Trophoblast cell (in vitro differentiated cells and primary cell): ENCODE measurements around the gene CAMK1D.

ENCODE experiments used
- DNase-seq, 2 donors: peaks; one replicate each; pipeline ENCODE4 v3.0.0-alpha.2; 2016
- H2AFZ ChIP-seq: 2 replicates; pipeline ENCODE4 v1.6.1; 2013; ENCODE audit warnings: low read length, moderate library complexity, mild to moderate bottlenecking; ENCODE audit not compliant: insufficient read depth, poor library complexity
- H2AK5ac ChIP-seq: 2 replicates; pipeline ENCODE4 v1.6.1; 2013; ENCODE audit warnings: mild to moderate bottlenecking, low read length
- H2BK120ac ChIP-seq: 2 replicates; pipeline ENCODE4 v1.6.1; 2013; ENCODE audit warnings: low read length, mild to moderate bottlenecking, moderate library complexity; ENCODE audit not compliant: insufficient read depth, poor library complexity
- H2BK12ac ChIP-seq: 2 replicates; pipeline ENCODE4 v1.6.1; 2013; ENCODE audit warnings: mild to moderate bottlenecking, low read length, moderate library complexity
- H2BK5ac ChIP-seq: 2 replicates; pipeline ENCODE4 v1.6.1; 2013; ENCODE audit warnings: low read length, low read depth, moderate library complexity, mild to moderate bottlenecking; ENCODE audit not compliant: poor library complexity
- H3K14ac ChIP-seq: 2 replicates; pipeline ENCODE4 v1.6.1; 2013; ENCODE audit warnings: mild to moderate bottlenecking, low read length
- H3K18ac ChIP-seq: 2 replicates; pipeline ENCODE4 v1.6.1; 2013; ENCODE audit warnings: mild to moderate bottlenecking, low read length
- H3K23ac ChIP-seq: 2 replicates; pipeline ENCODE4 v1.6.1; 2013; ENCODE audit warnings: low read length
- H3K27ac ChIP-seq: 2 replicates; pipeline ENCODE4 v1.5.1; 2013; ENCODE audit warnings: low read depth, mild to moderate bottlenecking, inconsistent platforms, low read length, moderate library complexity
- H3K27me3 ChIP-seq: 2 replicates; pipeline ENCODE4 v1.6.1; 2013; ENCODE audit warnings: inconsistent platforms, mild to moderate bottlenecking, low read length, moderate library complexity; ENCODE audit not compliant: insufficient read depth
- H3K36me3 ChIP-seq, 2 experiments: 1 replicate in 1 of 2; 2 replicates in 1 of 2; pipeline ENCODE4 v1.6.1; 2013; ENCODE audit warnings: low read length in 2 of 2, mild to moderate bottlenecking in 2 of 2, moderate library complexity in 1 of 2; ENCODE audit not compliant: insufficient read depth in 2 of 2, control insufficient read depth in 1 of 2
- H3K4ac ChIP-seq: 2 replicates; pipeline ENCODE4 v1.6.1; 2013; ENCODE audit warnings: low read depth, mild to moderate bottlenecking, low read length, moderate library complexity
- H3K4me1 ChIP-seq, 2 experiments: 1 replicate in 1 of 2; 2 replicates in 1 of 2; pipeline ENCODE4 v1.6.1; 2013; ENCODE audit warnings: low read length in 2 of 2, mild to moderate bottlenecking in 2 of 2, moderate library complexity in 1 of 2; ENCODE audit not compliant: insufficient read depth in 2 of 2, control insufficient read depth in 1 of 2
- H3K4me2 ChIP-seq: 2 replicates; pipeline ENCODE4 v1.6.1; 2013; ENCODE audit warnings: inconsistent platforms, mild to moderate bottlenecking, low read length, moderate library complexity
- H3K4me3 ChIP-seq: 2 replicates; pipeline ENCODE4 v1.5.1; 2013; ENCODE audit warnings: mild to moderate bottlenecking, low read depth, low read length, inconsistent platforms
- H3K79me1 ChIP-seq: one replicate; pipeline ENCODE4 v1.6.1; 2013; ENCODE audit warnings: low read length
- H3K79me2 ChIP-seq: 2 replicates; pipeline ENCODE4 v1.6.1; 2013; ENCODE audit warnings: low read length, mild to moderate bottlenecking; ENCODE audit not compliant: control insufficient read depth, insufficient read depth, poor library complexity
- H3K9ac ChIP-seq: 2 replicates; pipeline ENCODE4 v1.6.1; 2013; ENCODE audit warnings: mild to moderate bottlenecking, low read length
- H3K9me3 ChIP-seq: 2 replicates; pipeline ENCODE4 v1.6.1; 2013; ENCODE audit warnings: low read depth, mild to moderate bottlenecking, control low read depth, inconsistent platforms, low read length; ENCODE audit not compliant: insufficient read depth
- H4K12ac ChIP-seq: 2 replicates; pipeline ENCODE4 v1.6.1; 2013; ENCODE audit warnings: low read depth, mild to moderate bottlenecking, low read length, moderate library complexity
- H4K8ac ChIP-seq: 2 replicates; pipeline ENCODE4 v1.6.1; 2013; ENCODE audit warnings: low read depth, mild to moderate bottlenecking, low read length, moderate library complexity
- H4K91ac ChIP-seq: one replicate; pipeline ENCODE4 v1.6.1; 2013; ENCODE audit warnings: low read depth, mild to moderate bottlenecking, low read length, moderate library complexity
- WGBS: extraction: QIAGEN DNeasy Blood & Tissue Kit; methylation state at CpG from one replicate; pipeline ENCODE4 v1.1.7; 2013; ENCODE audit warnings: missing lambda C conversion rate; ENCODE audit not compliant: insufficient read length, insufficient coverage; ENCODE audit errors: extremely low coverage; 5-methylcytosine and 5-hydroxymethylcytosine counted together

CAMK1D gene

GRCh38 chr10:12755075-12755474 lies 405.7 kb downstream of the CAMK1D start:
- H3K4me3 ChIP-seq, result no peak overlapping the region
- WGBS, result no CpG with 5 or more reads among the region's 5 CpGs

GRCh38 chr10:12757351-12757750 lies 408.0 kb downstream of the CAMK1D start:
- Histone ChIP-seq H2AK5ac (no peak overlapping the region), H3K27me3 (no peaks in the 10 kb centered on the region), H3K9me3 (no peaks in the 10 kb centered on the region), H3K36me3 (no peaks in the 10 kb centered on the region), H3K23ac (no peak overlapping the region), H3K4me1 (no peaks in the 10 kb centered on the region), H2AFZ (no peak overlapping the region), H2BK120ac (no peak overlapping the region), H3K4ac (no peak overlapping the region), H4K91ac (no peak overlapping the region), H3K18ac (no peak overlapping the region), H3K9ac (no peak overlapping the region), H4K8ac (no peak overlapping the region), H3K4me2 (no peak overlapping the region), H3K79me1 (no peaks in the 10 kb centered on the region), H3K4me3 (no peak overlapping the region), H4K12ac (no peak overlapping the region), H2BK12ac (no peak overlapping the region), H3K27ac (no peak overlapping the region), H2BK5ac (no peak overlapping the region), H3K79me2 (no peaks in the 10 kb centered on the region), H3K14ac (no peak overlapping the region)
- no peak for DNase-seq
- WGBS, result no CpG with 5 or more reads among the region's 2 CpGs

More at GRCh38 chr10:12755075-12755474, 405.7 kb downstream of the CAMK1D start:
- Histone ChIP-seq H3K18ac (no peak overlapping the region), H3K4me1 (no peaks in the 10 kb centered on the region), H2BK5ac (no peak overlapping the region), H2BK120ac (no peak overlapping the region), H2AFZ (no peak overlapping the region), H3K9ac (no peak overlapping the region), H3K14ac (no peak overlapping the region), H3K4ac (no peak overlapping the region), H4K12ac (no peak overlapping the region), H2BK12ac (no peak overlapping the region), H3K36me3 (no peaks in the 10 kb centered on the region), H3K9me3 (no peaks in the 10 kb centered on the region), H3K23ac (no peak overlapping the region), H3K27ac (no peak overlapping the region), H4K91ac (no peak overlapping the region), H3K27me3 (no peaks in the 10 kb centered on the region), H3K79me1 (no peaks in the 10 kb centered on the region), H3K4me2 (no peak overlapping the region), H4K8ac (no peak overlapping the region), H3K79me2 (no peaks in the 10 kb centered on the region), H2AK5ac (no peak overlapping the region)
- no peak for DNase-seq

GRCh38 chr10:12758271-12758670 lies 408.9 kb downstream of the CAMK1D start:
- Histone ChIP-seq H3K79me2 (no peaks in the 10 kb centered on the region), H3K9me3 (no peaks in the 10 kb centered on the region), H3K14ac (no peak overlapping the region), H4K8ac (no peak overlapping the region), H3K27me3 (no peaks in the 10 kb centered on the region), H3K4ac (no peak overlapping the region), H3K4me2 (no peak overlapping the region), H2BK5ac (no peak overlapping the region), H3K4me3 (no peak overlapping the region), H2AK5ac (no peak overlapping the region), H3K36me3 (no peaks in the 10 kb centered on the region), H3K23ac (no peak overlapping the region), H2BK120ac (no peak overlapping the region), H2BK12ac (no peak overlapping the region), H2AFZ (no peak overlapping the region), H3K27ac (no peak overlapping the region), H3K4me1 (no peaks in the 10 kb centered on the region), H4K12ac (no peak overlapping the region), H3K79me1 (no peaks in the 10 kb centered on the region), H3K18ac (no peak overlapping the region), H4K91ac (no peak overlapping the region), H3K9ac (no peak overlapping the region)
- WGBS, result no CpG with 5 or more reads among the region's 2 CpGs
- no peak for DNase-seq

GRCh38 chr10:12766223-12766622 lies 416.9 kb downstream of the CAMK1D start:
- H3K4me2 ChIP-seq, result no peak overlapping the region
- H3K79me2 ChIP-seq, result no peaks in the 10 kb centered on the region
- no peak overlapping the region for H4K12ac ChIP-seq
- no peak overlapping the region for H3K14ac ChIP-seq
- H3K9me3 ChIP-seq, result no peaks in the 10 kb centered on the region
- no peak overlapping the region for H2BK12ac ChIP-seq
- no peak overlapping the region for H2BK5ac ChIP-seq
- no peaks in the 10 kb centered on the region for H3K27me3 ChIP-seq
- no peak overlapping the region for H3K4me3 ChIP-seq
- no peaks in the 10 kb centered on the region for H3K79me1 ChIP-seq
- DNase-seq, result no peak
- WGBS, result no CpG with 5 or more reads among the region's 5 CpGs
- no peak overlapping the region for H2AK5ac ChIP-seq
- H3K4me1 ChIP-seq, result peaks cover 0 to 3% of the 10 kb centered on the region in 2 experiments
- H3K23ac ChIP-seq, result no peak overlapping the region
- no peak overlapping the region for H2BK120ac ChIP-seq
- H2AFZ ChIP-seq, result no peak overlapping the region
- H3K4ac ChIP-seq, result no peak overlapping the region
- H4K91ac ChIP-seq, result no peak overlapping the region
- no peaks in the 10 kb centered on the region for H3K36me3 ChIP-seq
- H3K18ac ChIP-seq, result no peak overlapping the region
- H3K27ac ChIP-seq, result no peak overlapping the region
- H4K8ac ChIP-seq, result no peak overlapping the region
- H3K9ac ChIP-seq, result no peak overlapping the region
